Measurements from ENCODE around the gene SLC48A1. TPM values are rescaled to one million over a fixed set of nuclear protein-coding genes. Genes with fewer than 3 reads are reported as not detected.

SLC48A1 gene
- total RNA-seq, 1 experiment from 2014 or later, result 35.7 TPM

DNA sequence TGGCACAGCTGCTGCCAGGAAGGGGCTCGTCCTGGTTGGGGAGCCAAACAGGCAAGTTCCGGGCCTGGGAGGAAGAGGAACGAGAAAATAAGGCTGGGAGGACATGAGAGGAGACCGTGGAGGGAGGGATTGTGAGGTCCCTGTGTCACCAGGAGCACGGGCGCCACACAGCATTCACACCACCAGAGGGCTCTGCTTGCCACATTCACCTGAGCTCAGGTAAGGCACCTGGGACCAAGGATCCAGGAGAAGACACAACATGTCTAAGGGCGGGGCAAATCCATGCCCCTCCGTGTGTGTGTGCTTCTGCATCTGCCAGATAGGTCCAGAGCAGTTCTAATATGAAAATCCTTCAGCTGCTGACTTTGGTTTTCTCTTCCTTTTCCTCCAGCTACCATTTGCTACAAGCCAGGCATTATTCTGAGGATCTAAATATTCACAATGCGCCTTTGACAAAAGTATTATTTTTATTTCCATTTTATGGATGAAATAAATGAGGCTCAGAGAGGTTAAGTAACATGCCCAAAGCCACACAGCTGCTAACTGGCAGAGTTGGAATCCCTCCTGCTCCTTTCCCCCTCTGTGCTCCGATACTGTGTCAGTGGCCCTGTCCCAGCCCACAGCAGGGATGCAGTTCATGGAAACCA is 28.9 kb upstream of the SLC48A1 start:
- peak; percentile 90 for DNase-seq (ENCODE audit: low spot score)

DNA sequence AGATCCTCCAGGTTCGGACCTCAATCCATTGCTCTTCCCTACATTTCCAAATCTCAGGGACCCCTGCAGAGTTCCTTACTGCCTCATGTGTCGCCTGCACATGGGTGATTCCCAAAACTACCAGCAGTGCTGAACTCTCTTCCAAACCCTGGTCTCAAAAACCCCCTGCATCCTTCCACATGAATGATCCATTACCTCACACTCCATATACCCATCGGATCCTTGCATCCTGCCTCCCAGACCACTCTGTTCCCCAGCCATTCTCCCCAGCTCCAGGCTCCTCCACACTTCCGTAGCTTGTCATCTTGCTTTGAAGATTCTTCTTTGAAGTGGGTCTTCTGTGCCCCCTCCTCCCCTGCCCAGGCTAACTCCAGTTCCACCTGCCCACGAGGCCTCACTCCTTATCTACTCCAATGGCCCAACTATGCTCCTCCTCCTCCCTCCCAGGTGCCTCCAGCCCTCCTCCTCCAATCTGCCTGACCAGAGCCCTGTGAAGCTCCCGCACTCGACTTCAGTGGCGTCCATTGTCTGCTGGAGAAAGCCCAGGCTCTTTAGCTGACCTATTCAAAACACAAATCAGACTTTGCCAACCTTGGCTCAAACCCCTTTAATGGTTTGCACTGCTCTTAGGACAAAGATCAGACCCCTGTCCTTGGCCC is 28.1 kb upstream of the SLC48A1 start:
- no peak for DNase-seq (ENCODE audit: low spot score)

DNA sequence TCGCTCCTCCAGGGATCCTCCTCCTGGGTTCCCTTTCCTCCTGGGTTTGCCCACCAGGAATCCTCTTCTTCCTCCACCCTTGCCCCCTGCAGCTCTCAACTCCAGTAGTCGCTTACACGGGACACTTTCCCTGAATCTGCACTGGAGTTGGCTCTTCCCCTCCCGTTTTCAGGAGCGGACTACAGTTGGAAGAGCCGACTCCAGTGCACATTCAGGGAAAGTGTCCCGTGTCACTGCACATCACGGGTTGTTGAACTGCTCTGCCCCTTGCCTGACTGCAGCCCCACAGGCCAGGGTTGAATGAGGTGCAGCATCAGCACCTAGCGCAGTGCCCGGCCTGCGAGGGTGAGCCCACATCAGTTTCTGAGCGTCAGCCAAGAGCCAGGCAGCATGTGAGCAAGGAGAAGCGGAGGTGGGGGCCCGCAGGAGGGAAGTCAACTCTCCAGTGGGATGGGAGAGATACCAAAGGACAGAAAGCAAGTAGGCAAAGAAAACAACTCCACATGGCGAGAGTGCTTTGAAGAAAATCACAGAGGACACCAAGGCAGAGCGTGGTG is 27.5 kb upstream of the SLC48A1 start:
- no peak for DNase-seq (ENCODE audit: low spot score)

DNA sequence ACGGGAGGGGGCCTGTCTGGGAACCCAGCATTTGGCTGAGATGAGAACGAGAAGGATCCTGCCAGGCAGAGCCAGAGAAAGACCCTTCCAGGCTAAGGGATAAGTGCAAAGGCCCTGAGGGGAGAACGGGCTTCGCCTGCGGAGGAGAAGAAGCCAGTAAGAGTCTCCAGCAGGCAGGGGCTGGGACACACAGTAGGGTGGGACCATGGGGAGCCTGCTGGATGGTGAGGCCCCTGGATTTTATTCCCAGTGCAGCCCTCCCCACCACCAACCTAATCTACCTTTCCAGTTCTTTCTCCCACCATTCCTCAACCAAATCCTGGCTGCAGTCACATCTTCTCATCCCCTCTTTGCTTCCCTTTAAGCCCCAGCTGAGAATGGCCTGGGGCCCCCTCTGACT is 27.0 kb upstream of the SLC48A1 start:
- no peak for DNase-seq (ENCODE audit: low spot score)

DNA sequence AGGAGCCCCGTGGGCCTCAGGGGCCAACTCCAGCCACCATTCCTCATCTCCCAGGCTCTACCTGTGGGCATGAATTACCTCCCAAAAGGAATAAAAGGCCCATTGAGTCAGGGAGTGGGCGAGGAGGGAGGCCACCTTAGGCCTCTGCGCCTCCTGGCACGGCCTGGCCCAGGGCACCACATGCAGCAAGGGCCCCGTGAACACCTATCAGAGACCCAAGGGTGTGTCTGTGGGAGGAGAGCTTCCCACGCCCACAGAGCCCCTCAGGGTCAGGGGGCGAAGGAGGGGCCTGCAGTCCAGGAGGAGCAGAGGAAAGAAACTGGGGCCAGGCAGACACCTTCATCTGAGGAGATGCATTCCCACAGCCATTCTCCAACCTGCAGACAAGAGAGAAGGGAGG is 26.5 kb upstream of the SLC48A1 start:
- DNase-seq (ENCODE audit: low spot score), result no peak

DNA sequence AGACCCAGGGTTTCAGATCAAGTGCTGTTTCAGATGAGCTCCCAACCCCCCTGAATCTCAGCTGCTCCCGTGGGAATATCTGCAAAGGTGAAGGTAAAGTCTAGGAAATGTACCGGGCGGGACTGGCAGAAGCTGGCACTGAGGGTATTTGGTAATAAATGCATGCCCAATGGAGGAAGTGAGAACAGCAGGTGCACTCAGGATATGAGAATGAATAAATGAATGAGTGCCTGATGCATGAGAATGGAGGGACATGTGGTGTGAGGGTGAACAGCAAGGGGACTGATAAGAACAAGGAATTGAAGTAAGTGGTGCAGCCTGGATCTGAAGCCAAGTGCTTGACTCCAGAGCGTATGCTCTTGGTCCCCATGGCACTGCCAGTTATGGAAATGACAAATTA is 25.9 kb upstream of the SLC48A1 start:
- DNase-seq (ENCODE audit: low spot score), result no peak

DNA sequence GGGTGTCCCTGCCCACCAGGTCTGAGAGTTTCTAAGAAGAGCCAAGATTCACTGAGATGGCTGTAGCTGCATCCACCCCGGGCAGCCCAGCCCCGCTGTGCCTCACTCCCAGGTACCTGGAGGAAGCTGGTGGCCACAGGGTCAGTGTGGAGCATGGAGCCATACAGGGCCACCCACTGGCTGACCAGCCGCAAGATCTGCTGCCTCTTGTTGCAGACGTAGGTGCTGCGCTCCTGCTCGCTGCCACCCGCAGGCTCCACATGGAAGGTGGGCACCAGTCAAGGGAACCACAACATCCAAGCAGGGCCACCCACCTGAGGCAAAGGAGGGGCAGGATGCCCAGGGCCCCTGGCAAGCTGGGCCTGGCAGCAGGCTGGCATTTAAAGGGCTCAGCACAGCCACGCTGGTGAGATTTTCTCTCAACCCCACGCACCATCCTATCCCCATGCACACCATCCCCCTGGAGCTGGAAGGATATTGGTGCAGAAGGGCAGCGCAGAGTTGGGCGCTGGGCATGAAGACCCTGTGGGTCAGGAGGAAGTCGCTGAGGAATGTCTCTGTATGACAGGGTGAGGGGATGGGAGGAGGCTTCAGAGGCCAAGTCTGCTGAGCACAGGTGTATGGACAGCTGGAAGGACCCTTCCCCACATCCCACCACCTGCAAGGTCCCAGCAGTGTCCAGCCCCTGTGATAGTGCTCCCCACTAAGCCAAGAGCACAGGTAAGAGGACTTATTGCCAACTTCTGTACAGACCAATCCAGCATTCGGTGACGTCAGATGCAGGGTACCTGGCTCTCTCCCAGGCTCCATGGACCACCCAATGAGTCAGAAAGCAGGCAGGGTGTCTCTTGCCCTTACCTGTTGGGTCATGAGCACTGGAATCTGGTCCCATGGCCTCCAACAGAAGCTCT is 25.2 kb upstream of the SLC48A1 start:
- no peak for DNase-seq (ENCODE audit: low spot score)

DNA sequence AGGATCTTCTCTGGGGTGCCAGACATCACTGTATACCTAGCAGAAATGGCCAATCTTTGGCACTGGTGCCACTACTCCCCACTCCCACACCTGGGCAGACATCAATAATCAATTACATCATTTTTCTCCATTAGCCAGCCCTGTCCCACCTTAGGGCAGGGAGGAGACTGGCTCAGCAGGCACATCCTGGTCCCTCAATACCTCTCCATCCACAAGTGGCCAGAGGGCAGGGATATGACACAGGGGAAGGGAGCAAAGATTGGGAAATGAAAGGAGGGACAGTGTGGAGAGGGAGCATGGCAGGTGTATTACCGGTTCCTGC is 24.6 kb upstream of the SLC48A1 start:
- DNase-seq (ENCODE audit: low spot score), result no peak

DNA sequence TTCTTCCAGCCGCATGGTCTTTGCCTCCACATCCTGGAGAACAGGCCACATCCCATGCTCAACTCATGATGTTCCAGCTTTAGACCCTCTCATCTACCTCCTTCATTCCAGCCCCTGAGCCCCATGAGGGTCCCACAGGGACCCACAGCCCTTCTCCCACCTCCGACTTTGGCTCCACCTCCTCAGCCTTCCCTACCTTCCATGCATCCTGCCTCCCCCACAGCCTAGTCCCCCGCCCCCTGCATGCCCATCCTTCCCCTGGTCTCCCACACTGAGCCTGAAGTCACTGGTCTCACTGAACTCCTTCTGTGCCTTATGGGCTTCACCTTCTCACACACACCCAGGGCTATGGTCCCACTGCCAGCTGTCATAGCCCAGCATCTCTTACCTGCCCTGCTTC is 24.1 kb upstream of the SLC48A1 start:
- DNase-seq (ENCODE audit: low spot score), result no peak

DNA sequence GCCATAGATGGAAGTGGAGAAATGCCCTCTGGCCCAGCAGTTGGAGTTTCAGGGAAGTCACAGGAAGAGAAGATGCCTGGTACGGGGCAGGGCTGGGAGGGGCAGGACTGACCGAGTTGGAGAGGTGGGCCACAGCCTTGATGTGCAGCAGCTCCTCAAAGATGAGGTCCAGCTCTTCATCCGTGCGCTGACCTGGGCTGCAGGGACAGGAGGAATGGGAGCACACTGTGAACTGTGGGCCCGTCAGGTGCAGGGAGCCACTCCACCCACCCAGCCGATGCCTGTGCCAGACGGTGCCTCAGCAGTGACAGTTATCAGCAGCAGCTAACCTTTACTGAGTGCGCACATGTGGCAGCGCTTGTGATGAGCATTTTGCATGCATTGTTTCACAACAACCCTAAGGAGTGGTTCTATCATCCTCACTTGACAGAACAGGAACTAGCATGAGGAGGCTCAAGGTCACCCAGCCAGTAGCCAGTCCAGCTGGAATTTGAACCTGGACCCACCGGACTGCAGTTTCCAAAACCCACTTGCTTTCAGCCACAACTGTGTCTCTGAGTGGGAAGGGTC is 22.7 kb upstream of the SLC48A1 start:
- no peak for DNase-seq (ENCODE audit: low spot score)

DNA sequence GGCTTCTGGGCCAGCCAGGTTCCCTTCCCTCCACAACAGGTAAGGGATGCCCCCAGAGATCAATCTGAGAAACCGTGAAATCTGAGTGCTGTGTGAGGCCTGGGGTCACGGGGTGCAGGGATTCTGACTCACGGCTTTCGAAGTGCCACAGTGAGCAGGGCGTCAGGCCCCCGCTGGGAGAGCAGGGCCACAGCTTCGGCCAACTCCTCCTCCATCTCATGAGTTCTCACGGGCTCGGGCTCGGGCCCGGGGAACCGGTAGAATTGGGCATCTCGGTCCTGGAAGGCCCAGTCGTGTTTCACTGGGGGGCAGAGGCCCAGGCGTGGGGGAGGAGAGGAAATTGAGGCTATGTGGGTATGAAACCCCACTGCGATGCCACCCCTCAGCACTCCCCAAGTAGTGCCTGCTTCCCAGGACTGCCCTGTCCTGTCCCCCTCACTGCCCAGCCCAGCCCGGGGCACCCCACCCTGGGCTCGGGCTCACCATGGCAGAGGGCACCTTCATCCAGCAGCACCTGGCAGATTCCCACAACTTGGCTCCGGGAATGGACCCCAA is 22.0 kb upstream of the SLC48A1 start:
- no peak for DNase-seq (ENCODE audit: low spot score)

DNA sequence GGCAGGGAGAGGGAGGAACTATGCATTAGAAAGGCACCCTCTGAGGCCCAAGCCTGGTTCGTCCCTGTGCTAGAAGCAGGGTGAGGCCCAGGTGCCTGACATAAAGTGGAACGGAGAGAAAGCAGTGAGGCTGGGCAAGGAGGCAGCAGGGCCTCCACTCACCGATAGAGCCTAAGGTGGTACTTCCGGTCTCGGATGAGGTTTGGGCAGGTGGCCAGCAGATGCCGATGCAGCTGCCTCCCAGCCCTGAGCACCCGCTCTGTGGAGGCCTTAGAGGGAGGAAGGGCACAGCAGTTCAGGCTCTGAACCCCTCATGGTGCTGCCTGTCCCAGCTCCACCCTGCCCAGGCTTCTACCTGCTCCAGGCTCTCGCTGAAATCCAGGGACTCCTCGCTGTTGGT is 21.5 kb upstream of the SLC48A1 start:
- DNase-seq (ENCODE audit: low spot score), result no peak

DNA sequence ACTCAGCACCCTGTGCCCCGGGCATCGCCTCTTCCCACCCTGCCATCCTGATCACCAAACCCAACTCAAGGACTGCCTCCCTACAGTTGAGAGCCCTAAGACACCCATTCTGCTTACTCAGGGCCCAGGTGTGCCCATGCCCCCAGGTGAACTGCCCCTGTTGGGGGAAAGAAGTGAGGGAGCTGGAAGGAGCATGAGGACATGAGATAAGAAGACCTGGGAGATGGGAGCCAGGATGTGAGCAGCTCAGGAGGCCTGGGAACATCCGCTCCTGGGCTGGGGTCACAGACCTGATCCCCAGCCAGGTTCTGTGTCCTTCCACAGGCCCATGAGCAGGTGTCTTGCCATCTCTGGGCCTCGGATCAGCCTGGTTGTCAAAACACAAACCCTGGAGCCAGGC is 20.9 kb upstream of the SLC48A1 start:
- DNase-seq (ENCODE audit: low spot score), result no peak

DNA sequence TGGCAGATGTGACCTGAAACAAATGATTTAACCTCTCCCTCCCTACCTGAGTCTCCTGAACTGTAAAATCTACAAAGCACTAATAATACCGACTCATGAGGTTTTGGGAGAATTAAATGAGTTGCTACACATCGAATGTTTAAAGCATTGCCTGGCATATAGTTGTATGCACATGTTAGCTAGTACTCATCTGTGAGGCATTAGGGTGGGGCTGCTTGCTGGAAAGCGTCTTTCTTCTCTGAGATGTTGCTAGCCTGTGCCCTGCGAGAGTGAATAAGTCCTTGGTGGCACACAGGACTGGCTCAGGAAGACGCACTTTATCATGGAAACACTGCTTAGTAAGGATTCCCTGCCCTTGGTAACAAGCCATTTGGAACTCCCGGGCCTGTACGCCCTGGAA is 20.5 kb upstream of the SLC48A1 start:
- DNase-seq (ENCODE audit: low spot score), result peak; percentile 64

DNA sequence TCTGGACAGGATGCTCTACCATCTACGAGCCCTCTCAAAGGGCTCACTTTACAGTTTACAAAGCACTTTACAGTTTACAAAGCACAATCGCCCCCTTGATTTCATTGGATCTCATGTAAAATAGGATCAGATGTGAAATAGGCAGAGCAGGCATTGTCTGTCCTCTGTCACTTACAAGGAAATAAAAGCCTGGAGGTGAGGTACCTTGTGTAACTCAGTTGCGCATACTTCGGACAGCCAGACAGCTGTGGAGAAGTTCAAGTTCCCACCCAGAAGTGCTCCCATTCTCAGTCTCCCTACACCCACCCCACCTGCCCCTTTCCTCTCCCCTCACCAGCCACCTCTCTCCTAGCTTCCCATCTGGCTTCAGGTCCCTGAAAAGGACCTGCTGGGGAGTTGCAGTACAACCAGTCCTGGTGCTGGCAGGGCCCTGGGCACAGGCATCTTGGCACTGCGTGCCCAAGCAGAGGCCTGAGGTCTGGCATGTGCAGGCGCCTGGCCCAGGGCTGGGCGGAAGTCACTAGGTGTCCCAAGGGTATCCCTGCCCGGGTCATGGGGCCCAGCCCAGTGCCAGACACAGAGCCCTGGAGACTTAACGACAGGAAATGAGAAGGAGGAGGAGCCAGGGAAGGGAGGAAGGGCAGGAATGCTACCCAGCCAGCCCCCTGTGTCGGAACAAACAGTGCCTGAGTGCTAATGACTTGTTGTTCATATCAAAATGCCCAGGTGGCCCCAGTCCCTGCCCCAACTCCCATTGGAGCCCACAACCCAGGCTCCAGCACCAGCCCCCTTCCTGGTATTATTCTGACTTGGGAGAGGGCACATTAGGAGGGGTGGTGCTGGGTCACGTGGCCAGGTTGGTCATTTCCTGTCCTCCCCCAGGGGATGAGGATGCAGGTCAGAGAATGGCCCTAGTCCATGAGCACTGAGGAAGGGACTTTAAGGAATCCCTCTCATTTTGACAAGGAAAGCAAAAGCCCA is 19.7 kb upstream of the SLC48A1 start:
- DNase-seq (ENCODE audit: low spot score), result peak; percentile 88

DNA sequence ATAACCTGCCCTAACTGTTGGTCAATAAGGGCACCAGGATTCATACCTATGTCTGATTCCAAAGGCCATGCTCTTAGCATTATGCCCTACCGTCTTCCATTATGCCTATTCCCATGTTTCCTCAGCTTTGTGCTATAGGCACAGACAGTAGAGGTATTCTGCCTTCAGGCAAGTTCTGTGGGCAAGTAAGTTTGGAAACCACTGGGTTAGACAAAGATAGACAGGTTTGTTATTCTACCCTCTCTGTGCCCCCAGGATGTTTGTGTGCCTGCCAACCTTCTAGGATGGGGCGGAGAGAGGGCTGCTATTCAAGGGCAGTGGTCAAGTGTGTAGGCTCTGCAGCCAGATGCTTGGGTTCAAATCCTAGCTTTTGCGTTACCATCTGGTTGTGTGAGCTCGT is 18.9 kb upstream of the SLC48A1 start:
- DNase-seq (ENCODE audit: low spot score), result peak; percentile 32

DNA sequence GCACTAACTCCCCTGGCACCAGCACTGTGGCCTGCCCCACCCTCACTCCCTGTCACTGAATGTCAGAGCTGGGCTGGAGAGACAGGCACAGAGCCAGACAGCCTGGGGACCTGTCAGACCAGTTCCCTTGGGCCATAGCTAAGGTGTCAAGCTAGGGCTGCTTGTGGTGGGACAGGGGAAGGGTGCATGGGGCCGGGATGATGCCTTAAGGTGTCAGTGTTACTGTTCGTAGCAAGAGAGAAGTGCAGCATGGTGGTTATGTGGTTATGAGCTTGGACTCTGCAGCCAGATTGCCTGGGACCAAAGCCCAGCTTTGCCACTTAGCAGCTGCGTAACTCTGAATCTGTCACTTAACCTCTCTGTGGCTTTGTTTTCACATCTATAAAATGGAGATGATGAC is 18.2 kb upstream of the SLC48A1 start:
- peak; percentile 93 for DNase-seq (ENCODE audit: low spot score)

DNA sequence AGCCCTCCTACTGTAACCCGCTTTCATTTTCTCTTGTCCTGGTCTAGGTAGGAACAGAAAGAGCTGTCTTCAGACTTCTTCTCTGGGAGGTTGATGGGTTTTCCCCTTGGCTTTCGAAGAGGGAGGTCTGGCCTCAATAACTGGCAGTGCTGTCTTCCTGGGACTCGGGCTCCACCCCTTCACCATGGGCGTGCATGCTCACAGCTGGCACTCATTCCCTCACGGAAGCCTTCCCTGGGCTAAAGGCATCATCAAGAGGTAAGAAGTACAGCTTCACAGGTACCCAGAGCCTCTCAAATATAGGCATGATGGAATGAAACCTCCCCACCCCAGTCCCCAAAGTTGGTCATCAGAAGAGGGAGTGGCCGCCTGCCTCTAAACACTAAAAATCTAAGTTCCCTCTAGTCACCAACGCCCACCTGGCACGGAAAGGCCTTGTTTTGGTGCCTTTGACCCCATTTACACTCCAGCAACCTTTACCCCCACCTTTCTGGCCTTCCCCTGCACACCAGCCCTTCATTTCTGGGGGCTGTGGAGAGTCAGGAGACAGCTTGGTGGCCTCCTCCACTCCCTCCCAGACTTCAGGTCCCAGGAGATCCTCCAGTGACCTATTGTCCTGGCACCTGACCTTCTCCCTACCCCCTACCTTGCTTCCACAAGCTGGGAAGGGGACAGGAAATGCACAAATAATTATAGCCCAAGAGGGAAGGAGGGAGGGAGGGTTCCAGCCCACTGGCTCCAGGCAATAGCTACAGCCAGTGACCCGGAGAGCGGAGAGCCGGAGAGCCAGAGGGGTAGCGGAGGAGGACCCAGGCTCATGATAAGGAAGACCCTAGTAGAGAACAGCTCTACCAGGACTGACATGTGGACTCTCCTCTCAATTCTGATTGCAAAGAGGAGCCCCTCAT is 17.1 kb upstream of the SLC48A1 start:
- DNase-seq (ENCODE audit: low spot score), result peak; percentile 60

DNA sequence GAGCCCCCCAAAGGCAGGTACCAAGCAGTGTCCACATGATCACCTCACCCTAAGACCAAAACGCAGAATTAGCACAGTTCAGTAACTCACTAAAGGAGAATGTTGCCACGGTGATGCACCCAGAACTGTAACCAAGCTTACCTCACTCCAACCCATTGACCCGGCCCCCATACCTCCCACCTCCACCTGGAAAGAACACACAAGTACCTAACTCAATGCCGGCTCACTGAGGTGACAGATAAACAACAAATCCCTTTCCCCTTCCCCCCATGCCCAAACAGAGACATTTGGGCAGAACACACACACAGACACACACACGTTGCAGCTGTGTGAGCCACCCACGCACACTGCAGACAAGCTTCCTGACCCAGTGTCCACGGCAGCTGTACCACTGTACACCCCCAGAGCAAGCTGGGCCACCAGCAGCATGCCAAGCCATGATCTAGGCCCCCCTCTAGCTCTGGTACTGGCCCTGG is 15.6 kb upstream of the SLC48A1 start:
- DNase-seq (ENCODE audit: low spot score), result no peak

Measured in HT-29 (cell line).